Measurements from ENCODE around the gene HS2ST1. TPM values are rescaled to one million over a fixed set of nuclear protein-coding genes. Genes with fewer than 3 reads are reported as not detected.

HS2ST1 gene
- total and polyA plus RNA-seq, 2 donors (not counting 3 experiments of a cell fraction or from before 2014, with no cell fraction given): 5.5 to 31.2 TPM

DNA sequence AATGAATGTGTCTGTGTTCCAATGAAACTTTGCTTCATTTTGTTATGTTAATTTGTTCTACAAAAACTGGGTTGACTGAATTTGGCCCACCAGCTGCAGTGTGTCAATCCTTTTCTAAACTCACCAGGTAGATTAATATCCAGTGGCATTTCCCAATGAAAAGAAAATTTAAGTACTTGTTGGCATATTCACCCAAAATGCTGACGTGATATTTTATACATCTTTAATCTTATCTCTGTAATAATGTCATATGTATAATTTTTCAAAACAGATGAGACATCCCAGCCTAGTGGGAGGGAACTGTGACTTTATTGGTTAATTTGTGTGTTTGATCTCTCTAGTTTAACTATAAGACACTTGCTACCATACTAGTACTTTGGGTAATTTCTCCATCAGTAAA is 8.6 kb upstream of the HS2ST1 start:
- no TSS peak for BruUV-seq (replicated peaks)
- Histone ChIP-seq H4K20me1 (replicated peaks; ENCODE audit: control insufficient read depth, extremely low read depth, insufficient read depth, low read length) (peaks cover 15% of the 10 kb centered on the region), H3K79me2 (ENCODE audit: control insufficient read depth, insufficient read depth, low read length) (peaks cover 86% of the 10 kb centered on the region), H3K27ac (ENCODE audit: insufficient read depth, low read depth, low read length) (no peak overlapping the region), H3K4me2 (ENCODE audit: insufficient read depth, low read length) (no peak overlapping the region), H2AFZ (ENCODE audit: low read depth, low read length) (no peak overlapping the region), H3K36me3 (ENCODE audit: control insufficient read depth in 2 of 2, extremely low read depth in 1 of 2, insufficient read depth in 2 of 2, low read length in 2 of 2) (peaks cover 0 to 6% of the 10 kb centered on the region in 2 experiments), H3K9ac (replicated peaks; ENCODE audit: extremely low read depth, insufficient read depth, low read length) (no peak overlapping the region), H3K9me3 (replicated peaks; ENCODE audit: control insufficient read depth, insufficient read depth, low read length) (no peaks in the 10 kb centered on the region), H3K4me3 (replicated peaks in 1 of 3; ENCODE audit: insufficient read depth in 1 of 3, low read depth in 1 of 3, low read length in 3 of 3) (no peak overlapping the region), H3K9me1 (replicated peaks; ENCODE audit: control insufficient read depth, extremely low read depth, insufficient read depth, low read length) (no peaks in the 10 kb centered on the region), H3K27me3 (ENCODE audit: control insufficient read depth in 2 of 2, insufficient read depth in 2 of 2, low read length in 2 of 2) (no peaks in the 10 kb centered on the region), H3K4me1 (ENCODE audit: control insufficient read depth, extremely low read depth, insufficient read depth, low read length) (no peaks in the 10 kb centered on the region)
- DNase-seq (ENCODE audit: low read depth, low spot score) (no peak), FAIRE-seq (no peak)
- ChIA-PET CTCF (interaction anchor here (0.6 to 1.0 kb wide), 2 partner anchors 23 to 72 kb away, joined by 3 to 4 read pairs; no protein-coding TSS in a partner anchor), POLR2A (no interaction called here)
- dilution Hi-C loops (cut with MboI; ENCODE audit: extremely low pct_ligation_motif_present, low sequenced_read_pairs): no loop called here
- TF ChIP-seq GATA2 (IDR thresholded peaks at IDR 0.05; ENCODE audit: insufficient read depth, insufficient read length, low read depth, low read length): no peak
- TF ChIP-seq MYC (IDR thresholded peaks at IDR 0.05; ENCODE audit: low read depth, low read length): no peak
- TF ChIP-seq POLR2AphosphoS5 (IDR thresholded peaks at IDR 0.05; ENCODE audit: insufficient read depth, low read depth, low read length): no peak
- no peak for TF ChIP-seq FOS (IDR thresholded peaks at IDR 0.05; ENCODE audit: borderline replicate concordance, insufficient read depth, low read length)
- no peak for TF ChIP-seq EZH2 (IDR thresholded peaks at IDR 0.05; ENCODE audit: borderline replicate concordance, low read depth, low read length, severe bottlenecking)
- no peak for TF ChIP-seq JUN (IDR thresholded peaks at IDR 0.05; ENCODE audit: borderline replicate concordance, insufficient read depth, insufficient read length, low read depth)
- TF ChIP-seq MAX (IDR thresholded peaks at IDR 0.05; ENCODE audit: insufficient read depth, insufficient read length): no peak
- TF ChIP-seq, protein P1, sequence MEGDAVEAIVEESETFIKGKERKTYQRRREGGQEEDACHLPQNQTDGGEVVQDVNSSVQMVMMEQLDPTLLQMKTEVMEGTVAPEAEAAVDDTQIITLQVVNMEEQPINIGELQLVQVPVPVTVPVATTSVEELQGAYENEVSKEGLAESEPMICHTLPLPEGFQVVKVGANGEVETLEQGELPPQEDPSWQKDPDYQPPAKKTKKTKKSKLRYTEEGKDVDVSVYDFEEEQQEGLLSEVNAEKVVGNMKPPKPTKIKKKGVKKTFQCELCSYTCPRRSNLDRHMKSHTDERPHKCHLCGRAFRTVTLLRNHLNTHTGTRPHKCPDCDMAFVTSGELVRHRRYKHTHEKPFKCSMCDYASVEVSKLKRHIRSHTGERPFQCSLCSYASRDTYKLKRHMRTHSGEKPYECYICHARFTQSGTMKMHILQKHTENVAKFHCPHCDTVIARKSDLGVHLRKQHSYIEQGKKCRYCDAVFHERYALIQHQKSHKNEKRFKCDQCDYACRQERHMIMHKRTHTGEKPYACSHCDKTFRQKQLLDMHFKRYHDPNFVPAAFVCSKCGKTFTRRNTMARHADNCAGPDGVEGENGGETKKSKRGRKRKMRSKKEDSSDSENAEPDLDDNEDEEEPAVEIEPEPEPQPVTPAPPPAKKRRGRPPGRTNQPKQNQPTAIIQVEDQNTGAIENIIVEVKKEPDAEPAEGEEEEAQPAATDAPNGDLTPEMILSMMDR (IDR thresholded peaks at IDR 0.05; ENCODE audit: extremely low read depth in 1 of 2, insufficient read depth in 1 of 2, low read depth in 1 of 2, low read length in 2 of 2): no peak
- TF ChIP-seq POLR2A (IDR thresholded peaks at IDR 0.05; ENCODE audit: low read depth, low read length): no peak
- intact Hi-C loops (cut with micrococcal nuclease): no loop called here
